Glutamatergic neuron (in vitro differentiated cells): ENCODE results near the gene BAZ1A. TPM values are rescaled to one million over a fixed set of nuclear protein-coding genes. Genes with fewer than 3 reads are reported as not detected.

Source experiments
- DNase-seq: peaks from one replicate; pipeline ENCODE4 v3.0.0; 2022
- H3K27ac Mint-ChIP-seq: one replicate; pipeline ENCODE4 v1.8.0; 2020; ENCODE audit warnings: mild to moderate bottlenecking, mixed read lengths, inconsistent platforms; ENCODE audit not compliant: unreplicated experiment
- H3K27me3 Mint-ChIP-seq: one replicate; pipeline ENCODE4 v1.8.0; 2020; ENCODE audit warnings: mild to moderate bottlenecking, moderate library complexity, mixed read lengths, inconsistent platforms; ENCODE audit not compliant: unreplicated experiment
- H3K36me3 Mint-ChIP-seq: one replicate; pipeline ENCODE4 v1.8.0; 2020; ENCODE audit warnings: mild to moderate bottlenecking, mixed read lengths, inconsistent platforms; ENCODE audit not compliant: unreplicated experiment
- H3K4me1 Mint-ChIP-seq: one replicate; pipeline ENCODE4 v1.8.0; 2020; ENCODE audit warnings: mild to moderate bottlenecking, low read depth, mixed read lengths, inconsistent platforms; ENCODE audit not compliant: unreplicated experiment
- H3K4me3 Mint-ChIP-seq: one replicate; pipeline ENCODE4 v1.8.0; 2020; ENCODE audit warnings: mild to moderate bottlenecking, mixed read lengths, inconsistent platforms; ENCODE audit not compliant: unreplicated experiment
- H3K9me3 Mint-ChIP-seq: one replicate; pipeline ENCODE4 v1.8.0; 2020; ENCODE audit warnings: mild to moderate bottlenecking, moderate library complexity, mixed read lengths, inconsistent platforms; ENCODE audit not compliant: unreplicated experiment
- CTCF ChIP-seq: fragments of 200-600 bp; sonication (generic); IDR thresholded peaks from one replicate; pipeline ENCODE4 v1.5.0; 2021; ENCODE audit not compliant: partially characterized antibody, unreplicated experiment
- total RNA-seq: library from RNA; stranded (reverse); fragmentation: NEBNext Ultra II Directional; extraction: Animal tissue kit (Norgen Biotek cat#: 25700); gene quantifications from one replicate; pipeline ENCODE4 v1.2.1, GENCODE V29; 2021; ENCODE audit not compliant: unreplicated experiment

Gene BAZ1A
- total RNA-seq, 1 donor from 2014 or later = 41.3 TPM

- Mint-ChIP-seq H3K4me1 (no peaks in the 10 kb centered on the region), H3K9me3 (no peaks in the 10 kb centered on the region), H3K27me3 (no peaks in the 10 kb centered on the region), H3K36me3 (no peaks in the 10 kb centered on the region), H3K4me3 (no peak overlapping the region), H3K27ac (no peak overlapping the region)
- no peak for DNase-seq
- no peak for TF ChIP-seq CTCF
These were observed 13.0 kb upstream of the BAZ1A start for GRCh38 chr14:34888186-34888585.

- no peak overlapping the region for H3K4me3 Mint-ChIP-seq
- H3K27ac Mint-ChIP-seq = no peak overlapping the region
- no peaks in the 10 kb centered on the region for H3K4me1 Mint-ChIP-seq
- DNase-seq = no peak
- no peaks in the 10 kb centered on the region for H3K9me3 Mint-ChIP-seq
- no peaks in the 10 kb centered on the region for H3K36me3 Mint-ChIP-seq
- no peak for TF ChIP-seq CTCF
- H3K27me3 Mint-ChIP-seq = peaks cover 1% of the 10 kb centered on the region
These were observed 8.8 kb upstream of the BAZ1A start for GRCh38 chr14:34883954-34884353.

- Mint-ChIP-seq H3K27ac (no peak overlapping the region), H3K4me1 (peaks cover 2% of the 10 kb centered on the region), H3K9me3 (peaks cover 12% of the 10 kb centered on the region), H3K27me3 (peaks cover 5% of the 10 kb centered on the region), H3K4me3 (peak overlapping the region; percentile 68), H3K36me3 (no peaks in the 10 kb centered on the region)
- DNase-seq = peak; percentile 63
- no peak for TF ChIP-seq CTCF
These were observed 652 bp downstream of the BAZ1A start for GRCh38 chr14:34874386-34875030.

GRCh38 chr14:34873589-34874385 is 1.4 kb downstream of the BAZ1A start:
- Mint-ChIP-seq H3K27me3 (peaks cover 5% of the 10 kb centered on the region), H3K4me1 (peaks cover 2% of the 10 kb centered on the region), H3K4me3 (peak overlapping the region; percentile 89), H3K27ac (peak overlapping the region; percentile 75), H3K36me3 (no peaks in the 10 kb centered on the region), H3K9me3 (peaks cover 12% of the 10 kb centered on the region)
- no peak for TF ChIP-seq CTCF
- DNase-seq = peak; percentile 78
